RWPE1 (cell line): ENCODE results near the gene RFC4.
A peak's percentile ranks its signal among the peaks of the same experiment; 100 is the strongest.

Experiments used
- CTCF ChIA-PET: fragments of 350-600 bp; sonication (Branson Sonifier 250); formaldehyde crosslinking; extraction: SDS; loops from one replicate; lab custom pipeline; 2021; lab: Yijun Ruan, JAX
- POLR2A ChIA-PET: fragments of 400-600 bp; formaldehyde crosslinking; extraction: SDS; loops from one replicate; lab custom pipeline; 2020; ENCODE audit warnings: antibody characterized with exemption; ENCODE audit not compliant: low non-redundant PET; lab: Yijun Ruan, JAX
- DNase-seq: peaks from one replicate; pipeline ENCODE4 v3.0.0; 2012; ENCODE audit warnings: low spot score
- H3K27ac ChIP-seq: fragments of 450-650 bp; 2 replicates; pipeline ENCODE4 v1.5.1; 2017
- CTCF ChIP-seq: fragments of 450-650 bp; conservative IDR thresholded peaks from 2 replicates; pipeline ENCODE4 v1.5.1; 2017; ENCODE audit warnings: low read depth, mild to moderate bottlenecking

Gene RFC4

GRCh38 chr3:186746008-186746407 lies 60.3 kb downstream of the RFC4 start:
- peak; percentile 75 for DNase-seq
- no peak for TF ChIP-seq CTCF
- CTCF ChIA-PET: interaction anchor here (1.2 kb wide), 1 partner anchor 131 kb away, joined by 3 read pairs; no protein-coding TSS in a partner anchor
- H3K27ac ChIP-seq: peak overlapping the region; percentile 68
- POLR2A ChIA-PET: no interaction called here

GRCh38 chr3:186743666-186744065 lies 62.6 kb downstream of the RFC4 start:
- no peak for DNase-seq
- ChIA-PET CTCF (no interaction called here), POLR2A (no interaction called here)
- H3K27ac ChIP-seq: no peak overlapping the region
- TF ChIP-seq CTCF: no peak

GRCh38 chr3:186742618-186743380 lies 63.5 kb downstream of the RFC4 start:
- no peak for DNase-seq
- TF ChIP-seq CTCF: no peak
- H3K27ac ChIP-seq: no peak overlapping the region
- ChIA-PET CTCF (no interaction called here), POLR2A (no interaction called here)
